Left cardiac atrium (tissue), 4 donors: ENCODE results near the gene TAF4. TPM values are rescaled to one million over a fixed set of nuclear protein-coding genes. Genes with fewer than 3 reads are reported as not detected.

ENCODE experiments used
- ATAC-seq, 2 donors: fragments of 200-7000 bp; cut with Tn5 transposase; one replicate each; pipeline ENCODE4 v1.9.1; 2020; ENCODE audit warnings: mild to moderate bottlenecking in 2 of 2, moderate library complexity in 2 of 2
- DNase-seq: peaks from one replicate; pipeline ENCODE4 v3.0.0-alpha.2; 2020
- intact Hi-C, 2 donors: fragments of 100-400 bp; cut with DNase I; formaldehyde crosslinking; loops; one replicate each; pipeline versions ENCODE4 v1.14.1 to v1.15.1; 2022 to 2023
- total RNA-seq, 2 donors: library from RNA; stranded (reverse); fragmentation: NEBNext Ultra II Directional; extraction: Animal tissue kit (Norgen Biotek cat#: 25700); gene quantifications; one replicate each; pipeline ENCODE4 v1.2.1, GENCODE V29; 2021
- donor health status: DM: no; HTN: yes; CAD: no.
- donor health status: DM: no; HTN: yes; CAD: no; lungs with severe emphysema.
- donor health status: DM: yes; HTN: yes; CAD: no.
- donor health status: Dilated cardiomyopathy.

TAF4 gene
- total RNA-seq, 2 donors from 2014 or later = 8.8 to 9.3 TPM

- ATAC-seq = no peak
- intact Hi-C loops = loop anchor here (5.0 kb wide), 1 partner anchor 122 kb away; no protein-coding TSS in a partner anchor
- DNase-seq = no peak
Measured at GRCh38 chr20:62014889-62015537, 50.7 kb downstream of the TAF4 start.

- intact Hi-C loops = loop anchor here (5.0 kb wide), 1 partner anchor 123 kb away; no protein-coding TSS in a partner anchor
- DNase-seq = no peak
- ATAC-seq = no peak
Measured at GRCh38 chr20:62014488-62014775, 51.2 kb downstream of the TAF4 start.

GRCh38 chr20:62012631-62013030, 53.0 kb downstream of the TAF4 start:
- intact Hi-C loops = loop anchor here (5.0 kb wide), 1 partner anchor 125 kb away; no protein-coding TSS in a partner anchor
- ATAC-seq (no peak), DNase-seq (no peak)

GRCh38 chr20:62011938-62012534, 53.6 kb downstream of the TAF4 start:
- DNase-seq (no peak), ATAC-seq (no peak)
- intact Hi-C loops = loop anchor here (5.0 kb wide), 1 partner anchor 125 kb away; no protein-coding TSS in a partner anchor

- intact Hi-C loops = loop anchor here (5.0 kb wide), 1 partner anchor 126 kb away; no protein-coding TSS in a partner anchor
- ATAC-seq (peak in 1 of 2 donors; percentile 46), DNase-seq (no peak)
Measured at GRCh38 chr20:62011403-62011790, 54.3 kb downstream of the TAF4 start.

DNA sequence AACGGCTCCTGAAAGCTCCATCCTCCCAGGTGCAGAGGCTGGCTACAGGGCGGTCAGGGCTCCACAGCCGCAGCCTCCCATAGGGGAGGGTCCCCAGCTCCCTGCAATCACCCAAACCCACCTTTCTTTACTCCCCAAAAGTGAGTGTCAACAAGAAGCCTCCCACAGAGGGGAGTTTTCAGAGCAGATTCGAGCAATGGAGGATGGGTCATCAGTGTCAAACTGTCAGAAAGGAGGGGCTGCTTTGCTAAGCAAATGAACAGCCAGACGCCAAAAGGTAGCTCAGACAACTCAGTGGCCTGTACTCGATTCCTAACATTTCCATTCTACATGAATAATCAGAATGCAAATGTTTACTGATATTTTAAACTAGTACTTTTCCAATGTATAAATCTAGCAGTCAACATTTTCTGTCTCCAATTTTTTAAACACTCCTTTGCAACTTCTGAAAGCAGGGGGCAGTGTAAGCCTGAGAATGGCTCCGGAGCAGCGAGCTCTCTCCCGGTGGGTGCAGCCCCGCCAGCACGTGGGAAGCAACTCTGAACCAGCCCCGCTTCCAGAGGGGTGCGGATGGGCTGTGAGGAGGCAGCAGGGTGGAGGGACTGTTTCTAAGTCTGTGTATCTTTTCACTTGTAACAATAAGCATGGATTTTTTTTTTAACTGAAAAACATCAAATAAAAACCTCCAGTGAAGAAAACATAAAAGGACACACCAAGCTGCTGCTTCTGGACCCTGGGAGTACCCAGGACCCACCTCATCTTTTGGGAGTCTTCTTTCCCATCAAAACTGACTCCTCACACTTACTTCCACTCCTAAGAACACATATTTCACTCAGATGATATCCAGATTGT, 54.9 kb downstream of the TAF4 start:
- ATAC-seq = peak; percentile 72 to 83
- intact Hi-C loops = loop anchor here (5.0 kb wide), 1 partner anchor 127 kb away; no protein-coding TSS in a partner anchor
- peak; percentile 64 for DNase-seq

DNA sequence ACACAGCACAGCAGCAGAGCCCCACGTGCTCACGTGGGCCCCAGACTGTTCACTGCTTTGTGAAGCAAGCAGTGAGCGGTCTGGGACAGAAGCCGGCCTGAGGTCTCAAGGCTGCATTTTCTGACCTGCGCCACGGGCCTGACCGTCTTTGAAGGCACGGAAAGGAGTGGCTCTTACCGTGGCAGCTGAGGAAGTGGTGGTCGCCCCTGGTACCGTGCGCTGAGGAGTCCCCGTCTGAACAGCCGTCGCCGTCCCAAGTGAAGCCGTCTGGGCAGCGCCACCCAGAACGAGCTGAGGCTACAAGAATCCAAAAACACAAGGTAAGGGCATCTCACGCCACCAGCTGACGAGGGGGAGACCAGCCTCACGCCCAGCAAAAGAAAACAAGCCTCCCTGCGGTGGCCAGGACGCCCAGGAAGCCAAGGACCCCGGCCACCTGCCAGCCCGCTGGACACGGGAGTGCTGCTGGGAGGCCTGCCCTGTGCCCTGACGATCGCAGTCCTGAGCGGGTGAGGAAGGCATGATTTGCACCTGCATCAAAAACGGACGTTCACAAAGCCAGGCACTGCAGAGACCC, 55.7 kb downstream of the TAF4 start:
- DNase-seq (no peak), ATAC-seq (no peak)
- intact Hi-C loops = loop anchor here (5.0 kb wide), 1 partner anchor 127 kb away; no protein-coding TSS in a partner anchor

- intact Hi-C loops = no loop called here
Measured at GRCh38 chr20:62009322-62009721, 56.4 kb downstream of the TAF4 start.

GRCh38 chr20:62008643-62009183, 57.0 kb downstream of the TAF4 start:
- intact Hi-C loops = no loop called here
- no peak for DNase-seq
- ATAC-seq = no peak

More at GRCh38 chr20:62009322-62009721, 56.4 kb downstream of the TAF4 start:
- ATAC-seq (no peak), DNase-seq (no peak)

GRCh38 chr20:62007127-62007647, 58.5 kb downstream of the TAF4 start:
- no peak for ATAC-seq
- DNase-seq = no peak
- intact Hi-C loops = no loop called here

DNA sequence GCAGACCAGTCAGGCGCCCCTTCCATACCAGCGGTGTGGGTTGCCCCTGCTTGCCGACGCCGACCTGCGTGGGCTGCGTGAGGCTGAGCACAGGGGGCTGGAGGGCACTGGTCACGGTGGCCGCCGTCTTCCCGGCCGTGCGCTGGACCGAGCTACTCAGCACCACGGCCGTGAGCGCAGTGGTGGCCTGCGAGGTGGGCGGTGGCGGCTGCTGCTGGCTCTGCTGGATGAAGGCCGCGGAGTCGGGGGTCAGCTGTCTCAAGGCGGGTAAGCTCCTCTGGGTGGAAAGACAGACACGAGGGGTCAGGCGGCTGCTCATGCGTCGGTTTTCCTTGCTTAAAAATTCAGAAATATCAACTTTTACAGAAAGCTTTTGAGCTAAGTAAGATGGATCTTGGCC, 59.2 kb downstream of the TAF4 start:
- intact Hi-C loops = no loop called here
- no peak for ATAC-seq

GRCh38 chr20:62004614-62005013, 61.1 kb downstream of the TAF4 start:
- ATAC-seq = peak; percentile 53 to 74
- intact Hi-C loops = no loop called here
- no peak for DNase-seq

More for the DNA sequence above, 59.2 kb downstream of the TAF4 start:
- DNase-seq = no peak

- ATAC-seq (no peak), DNase-seq (no peak)
- intact Hi-C loops = no loop called here
Measured at GRCh38 chr20:62003567-62004405, 61.9 kb downstream of the TAF4 start.

- intact Hi-C loops = no loop called here
- ATAC-seq = no peak
- no peak for DNase-seq
Measured at GRCh38 chr20:62002882-62003480, 62.7 kb downstream of the TAF4 start.

DNA sequence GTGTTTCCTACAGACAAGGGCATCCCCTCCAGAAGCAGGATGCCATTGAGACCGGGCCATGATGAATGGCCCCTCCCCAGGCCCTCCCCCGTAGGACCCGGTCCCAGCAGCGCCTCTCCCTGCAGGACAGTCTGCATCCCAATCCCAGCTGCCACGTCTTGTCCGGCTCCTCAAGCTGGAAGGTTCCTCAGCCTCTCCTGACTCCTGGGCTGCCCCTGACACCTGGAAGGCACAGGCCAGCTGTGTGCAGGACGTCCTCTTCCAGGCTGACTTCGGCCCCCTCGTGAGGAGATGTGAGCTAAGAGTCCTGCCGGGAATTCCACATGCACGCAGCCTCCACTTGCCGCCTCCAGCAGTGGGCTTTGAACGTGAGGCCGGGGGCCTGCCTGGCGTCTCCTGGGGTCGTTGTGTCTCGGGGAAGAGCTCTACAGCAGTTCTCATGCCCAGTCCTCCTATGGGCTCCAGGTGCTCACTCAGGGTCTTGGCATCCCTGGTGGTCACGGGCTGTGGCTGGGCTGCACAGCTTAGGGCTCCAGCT, 64.4 kb downstream of the TAF4 start:
- intact Hi-C loops = no loop called here
- ATAC-seq = no peak
- DNase-seq = no peak

- intact Hi-C loops = no loop called here
- DNase-seq (no peak), ATAC-seq (no peak)
Measured at GRCh38 chr20:61998343-61999121, 67.1 kb downstream of the TAF4 start.

- intact Hi-C loops = no loop called here
- DNase-seq = no peak
- ATAC-seq = no peak
Measured at GRCh38 chr20:61997891-61998290, 67.8 kb downstream of the TAF4 start.
